ENCODE measurements around the gene PACS2. TPM values are rescaled to one million over a fixed set of nuclear protein-coding genes. Genes with fewer than 3 reads are reported as not detected.
A peak's percentile ranks its signal among the peaks of the same experiment; 100 is the strongest.

The PACS2 gene
- total RNA-seq, 1 donor from 2014 or later = 60.0 TPM

GRCh38 chr14:105335735-105336476 is 21.4 kb downstream of the PACS2 start:
- Histone ChIP-seq H3K4me3 (ENCODE audit: low read length in 3 of 3) (peak overlapping the region in 2 of 3 donors; percentile 45 to 56), H3K9ac (ENCODE audit: low read depth in 1 of 3, low read length in 3 of 3) (peak overlapping the region; percentile 7 to 82 (median 33)), H3K36me3 (ENCODE audit: control insufficient read depth in 3 of 3, insufficient read depth in 3 of 3, low read length in 3 of 3) (no peaks in the 10 kb centered on the region), H3K27me3 (ENCODE audit: control insufficient read depth in 3 of 3, insufficient read depth in 3 of 3, low read length in 3 of 3) (no peaks in the 10 kb centered on the region), H3K9me3 (ENCODE audit: control insufficient read depth in 3 of 3, low read length in 3 of 3) (no peaks in the 10 kb centered on the region), H3K27ac (ENCODE audit: low read depth, low read length) (peak overlapping the region; percentile 19), H3K4me1 (ENCODE audit: control insufficient read depth in 3 of 3, insufficient read depth in 3 of 3, low read length in 3 of 3) (peaks cover 68 to 89% (median 84%) of the 10 kb centered on the region in 3 donors)

GRCh38 chr14:105336477-105337287 is 22.1 kb downstream of the PACS2 start:
- H3K9ac ChIP-seq (ENCODE audit: low read depth in 1 of 3, low read length in 3 of 3) = peak overlapping the region; percentile 7 to 82 (median 33)
- H3K4me3 ChIP-seq (ENCODE audit: low read length in 3 of 3) = peak overlapping the region in 2 of 3 donors; percentile 45 to 56
- H3K27ac ChIP-seq (ENCODE audit: low read depth, low read length) = no peak overlapping the region
- H3K9me3 ChIP-seq (ENCODE audit: control insufficient read depth in 3 of 3, low read length in 3 of 3) = no peaks in the 10 kb centered on the region
- H3K27me3 ChIP-seq (ENCODE audit: control insufficient read depth in 3 of 3, insufficient read depth in 3 of 3, low read length in 3 of 3) = no peaks in the 10 kb centered on the region
- peaks cover 74 to 89% (median 87%) of the 10 kb centered on the region in 3 donors for H3K4me1 ChIP-seq (ENCODE audit: control insufficient read depth in 3 of 3, insufficient read depth in 3 of 3, low read length in 3 of 3)
- no peaks in the 10 kb centered on the region for H3K36me3 ChIP-seq (ENCODE audit: control insufficient read depth in 3 of 3, insufficient read depth in 3 of 3, low read length in 3 of 3)

- peaks cover 74 to 88% (median 83%) of the 10 kb centered on the region in 3 donors for H3K4me1 ChIP-seq (ENCODE audit: control insufficient read depth in 3 of 3, insufficient read depth in 3 of 3, low read length in 3 of 3)
- H3K36me3 ChIP-seq (ENCODE audit: control insufficient read depth in 3 of 3, insufficient read depth in 3 of 3, low read length in 3 of 3) = no peaks in the 10 kb centered on the region
- H3K27ac ChIP-seq (ENCODE audit: low read depth, low read length) = no peak overlapping the region
- peak overlapping the region; percentile 43 to 45 (median 43) for H3K4me3 ChIP-seq (ENCODE audit: low read length in 3 of 3)
- no peaks in the 10 kb centered on the region for H3K27me3 ChIP-seq (ENCODE audit: control insufficient read depth in 3 of 3, insufficient read depth in 3 of 3, low read length in 3 of 3)
- H3K9ac ChIP-seq (ENCODE audit: low read depth in 1 of 3, low read length in 3 of 3) = peak overlapping the region in 2 of 3 donors; percentile 43 to 82
- no peaks in the 10 kb centered on the region for H3K9me3 ChIP-seq (ENCODE audit: control insufficient read depth in 3 of 3, low read length in 3 of 3)
Observed at GRCh38 chr14:105337433-105337832, 22.9 kb downstream of the PACS2 start.

- Histone ChIP-seq H3K4me3 (ENCODE audit: low read length in 3 of 3) (peak overlapping the region; percentile 43 to 45 (median 43)), H3K9me3 (ENCODE audit: control insufficient read depth in 3 of 3, low read length in 3 of 3) (no peaks in the 10 kb centered on the region), H3K27me3 (ENCODE audit: control insufficient read depth in 3 of 3, insufficient read depth in 3 of 3, low read length in 3 of 3) (no peaks in the 10 kb centered on the region), H3K36me3 (ENCODE audit: control insufficient read depth in 3 of 3, insufficient read depth in 3 of 3, low read length in 3 of 3) (no peaks in the 10 kb centered on the region), H3K27ac (ENCODE audit: low read depth, low read length) (peak overlapping the region; percentile 83), H3K9ac (ENCODE audit: low read depth in 1 of 3, low read length in 3 of 3) (peak overlapping the region in 2 of 3 donors; percentile 70 to 82), H3K4me1 (ENCODE audit: control insufficient read depth in 3 of 3, insufficient read depth in 3 of 3, low read length in 3 of 3) (peaks cover 71 to 85% (median 79%) of the 10 kb centered on the region in 3 donors)
Observed at GRCh38 chr14:105337966-105338741, 23.6 kb downstream of the PACS2 start.

- no peaks in the 10 kb centered on the region for H3K27me3 ChIP-seq (ENCODE audit: control insufficient read depth in 3 of 3, insufficient read depth in 3 of 3, low read length in 3 of 3)
- H3K4me3 ChIP-seq (ENCODE audit: low read length in 3 of 3) = peak overlapping the region in 2 of 3 donors; percentile 7 to 22
- H3K36me3 ChIP-seq (ENCODE audit: control insufficient read depth in 3 of 3, insufficient read depth in 3 of 3, low read length in 3 of 3) = no peaks in the 10 kb centered on the region
- H3K27ac ChIP-seq (ENCODE audit: low read depth, low read length) = peak overlapping the region; percentile 36
- H3K9ac ChIP-seq (ENCODE audit: low read depth in 1 of 3, low read length in 3 of 3) = peak overlapping the region in 2 of 3 donors; percentile 38 to 42
- peaks cover 46 to 62% (median 53%) of the 10 kb centered on the region in 3 donors for H3K4me1 ChIP-seq (ENCODE audit: control insufficient read depth in 3 of 3, insufficient read depth in 3 of 3, low read length in 3 of 3)
- H3K9me3 ChIP-seq (ENCODE audit: control insufficient read depth in 3 of 3, low read length in 3 of 3) = peaks cover 0 to 2% (median 0%) of the 10 kb centered on the region in 3 donors
Observed at GRCh38 chr14:105340821-105341733, 26.5 kb downstream of the PACS2 start.

GRCh38 chr14:105343194-105343593 is 28.6 kb downstream of the PACS2 start:
- H3K27ac ChIP-seq (ENCODE audit: low read depth, low read length) = no peak overlapping the region
- H3K4me1 ChIP-seq (ENCODE audit: control insufficient read depth in 3 of 3, insufficient read depth in 3 of 3, low read length in 3 of 3) = peaks cover 24 to 53% (median 41%) of the 10 kb centered on the region in 3 donors
- no peaks in the 10 kb centered on the region for H3K36me3 ChIP-seq (ENCODE audit: control insufficient read depth in 3 of 3, insufficient read depth in 3 of 3, low read length in 3 of 3)
- no peak overlapping the region for H3K4me3 ChIP-seq (ENCODE audit: low read length in 3 of 3)
- peak overlapping the region in 1 of 3 donors; percentile 1 for H3K9ac ChIP-seq (ENCODE audit: low read depth in 1 of 3, low read length in 3 of 3)
- no peaks in the 10 kb centered on the region for H3K27me3 ChIP-seq (ENCODE audit: control insufficient read depth in 3 of 3, insufficient read depth in 3 of 3, low read length in 3 of 3)
- H3K9me3 ChIP-seq (ENCODE audit: control insufficient read depth in 3 of 3, low read length in 3 of 3) = peaks cover 0 to 2% (median 0%) of the 10 kb centered on the region in 3 donors

- Histone ChIP-seq H3K27me3 (ENCODE audit: control insufficient read depth in 3 of 3, insufficient read depth in 3 of 3, low read length in 3 of 3) (no peaks in the 10 kb centered on the region), H3K9me3 (ENCODE audit: control insufficient read depth in 3 of 3, low read length in 3 of 3) (peaks cover 0 to 2% (median 0%) of the 10 kb centered on the region in 3 donors), H3K4me1 (ENCODE audit: control insufficient read depth in 3 of 3, insufficient read depth in 3 of 3, low read length in 3 of 3) (peaks cover 13 to 39% (median 27%) of the 10 kb centered on the region in 3 donors), H3K9ac (ENCODE audit: low read depth in 1 of 3, low read length in 3 of 3) (no peak overlapping the region), H3K27ac (ENCODE audit: low read depth, low read length) (no peak overlapping the region), H3K4me3 (ENCODE audit: low read length in 3 of 3) (no peak overlapping the region), H3K36me3 (ENCODE audit: control insufficient read depth in 3 of 3, insufficient read depth in 3 of 3, low read length in 3 of 3) (peaks cover 0 to 5% (median 2%) of the 10 kb centered on the region in 3 donors)
Observed at GRCh38 chr14:105346200-105346533, 31.6 kb downstream of the PACS2 start.

GRCh38 chr14:105346876-105347586 is 32.5 kb downstream of the PACS2 start:
- no peak overlapping the region for H3K4me3 ChIP-seq (ENCODE audit: low read length in 3 of 3)
- H3K4me1 ChIP-seq (ENCODE audit: control insufficient read depth in 3 of 3, insufficient read depth in 3 of 3, low read length in 3 of 3) = peaks cover 8 to 35% (median 21%) of the 10 kb centered on the region in 3 donors
- peaks cover 0 to 5% (median 2%) of the 10 kb centered on the region in 3 donors for H3K36me3 ChIP-seq (ENCODE audit: control insufficient read depth in 3 of 3, insufficient read depth in 3 of 3, low read length in 3 of 3)
- no peak overlapping the region for H3K27ac ChIP-seq (ENCODE audit: low read depth, low read length)
- H3K27me3 ChIP-seq (ENCODE audit: control insufficient read depth in 3 of 3, insufficient read depth in 3 of 3, low read length in 3 of 3) = no peaks in the 10 kb centered on the region
- H3K9ac ChIP-seq (ENCODE audit: low read depth in 1 of 3, low read length in 3 of 3) = no peak overlapping the region
- peaks cover 0 to 2% (median 0%) of the 10 kb centered on the region in 3 donors for H3K9me3 ChIP-seq (ENCODE audit: control insufficient read depth in 3 of 3, low read length in 3 of 3)

Measured in skeletal muscle tissue (tissue), 4 donors.